IMR-90 (cell line): Measurements from ENCODE around the gene DGKB. TPM values are rescaled to one million over a fixed set of nuclear protein-coding genes. Genes with fewer than 3 reads are reported as not detected.

Source experiments
- ATAC-seq: fragments of 200-7000 bp; cut with Tn5 transposase; 2 replicates; pipeline ENCODE4 v1.9.1; 2020; ENCODE audit warnings: low read depth, mild to moderate bottlenecking, moderate library complexity
- BruUV-seq: library from RNA; stranded (reverse); fragments of 400-500 nt; replicated peaks from 2 replicates; lab custom pipeline; 2021; lab: Mats Ljungman, UMichigan
- CTCF ChIA-PET: fragments of 300-600 bp; formaldehyde crosslinking; extraction: SDS; loops from one replicate; lab custom pipeline; 2021; ENCODE audit warnings: antibody characterized with exemption; lab: Yijun Ruan, JAX
- POLR2A ChIA-PET: fragments of 300-600 bp; sonication (Branson Sonifier 250); formaldehyde crosslinking; loops from one replicate; lab custom pipeline; 2022; ENCODE audit warnings: antibody characterized with exemption; ENCODE audit not compliant: unreplicated experiment; lab: Charles Lee
- DNase-seq: peaks from one replicate; pipeline ENCODE4 v3.0.0; 2013
- H2AFZ ChIP-seq: replicated peaks from 2 replicates; pipeline ENCODE3; 2013; ENCODE audit warnings: low read length, mild to moderate bottlenecking; ENCODE audit not compliant: poor library complexity
- H2AK5ac ChIP-seq: 2 replicates; pipeline ENCODE4 v1.6.1; 2013; ENCODE audit warnings: low read depth, low read length, inconsistent platforms
- H2AK9ac ChIP-seq: replicated peaks from 2 replicates; pipeline ENCODE3; 2013; ENCODE audit warnings: mild to moderate bottlenecking, low read depth, low read length, moderate library complexity; ENCODE audit not compliant: poor library complexity
- H2BK120ac ChIP-seq: 2 replicates; pipeline ENCODE4 v1.6.1; 2013; ENCODE audit warnings: low read depth, low read length, inconsistent platforms
- H2BK15ac ChIP-seq: 3 replicates; pipeline ENCODE4 v1.6.1; 2013; ENCODE audit warnings: low read depth, low read length, inconsistent platforms
- H2BK20ac ChIP-seq: 2 replicates; pipeline ENCODE4 v1.6.1; 2013; ENCODE audit warnings: low read depth, mild to moderate bottlenecking, inconsistent platforms, low read length, moderate library complexity
- H2BK5ac ChIP-seq: 2 replicates; pipeline ENCODE4 v1.6.1; 2013; ENCODE audit warnings: mild to moderate bottlenecking, low read depth, low read length, inconsistent platforms; ENCODE audit not compliant: poor library complexity, severe bottlenecking
- H3K14ac ChIP-seq: replicated peaks from 2 replicates; pipeline ENCODE4 v1.6.1; 2013; ENCODE audit warnings: low read depth, low read length, inconsistent platforms
- H3K18ac ChIP-seq: 2 replicates; pipeline ENCODE4 v1.6.1; 2013; ENCODE audit warnings: low read depth, low read length, control low read depth
- H3K23ac ChIP-seq: 2 replicates; pipeline ENCODE4 v1.6.1; 2013; ENCODE audit warnings: low read depth, low read length, inconsistent platforms
- H3K27ac ChIP-seq: 2 replicates; pipeline ENCODE4 v1.5.1; 2013; ENCODE audit warnings: mild to moderate bottlenecking, control low read depth, low read length; ENCODE audit not compliant: insufficient read depth
- H3K27me3 ChIP-seq: 2 replicates; pipeline ENCODE4 v1.6.1; 2013; ENCODE audit warnings: low read length; ENCODE audit not compliant: control insufficient read depth, insufficient read depth
- H3K36me3 ChIP-seq: 2 replicates; pipeline ENCODE4 v1.6.1; 2013; ENCODE audit warnings: low read length, mixed read lengths; ENCODE audit not compliant: control insufficient read depth, insufficient read depth
- H3K4ac ChIP-seq: 2 replicates; pipeline ENCODE4 v1.6.1; 2013; ENCODE audit warnings: low read depth, low read length, inconsistent platforms
- H3K4me1 ChIP-seq: 2 replicates; pipeline ENCODE4 v1.6.1; 2013; ENCODE audit warnings: low read length, mixed read lengths; ENCODE audit not compliant: control insufficient read depth, insufficient read depth
- H3K4me2 ChIP-seq: 2 replicates; pipeline ENCODE4 v1.6.1; 2013; ENCODE audit warnings: low read depth, mild to moderate bottlenecking, control low read depth, low read length, moderate library complexity
- H3K4me3 ChIP-seq: 2 replicates; pipeline ENCODE4 v1.5.1; 2013; ENCODE audit warnings: low read depth, mild to moderate bottlenecking, control low read depth, low read length, moderate library complexity; ENCODE audit not compliant: insufficient read depth
- H3K56ac ChIP-seq: 2 replicates; pipeline ENCODE4 v1.6.1; 2013; ENCODE audit warnings: low read length, inconsistent platforms; ENCODE audit not compliant: insufficient read depth; ENCODE audit errors: extremely low read depth
- H3K79me1 ChIP-seq, 2 experiments: 2 replicates each; pipeline ENCODE4 v1.6.1; 2013; ENCODE audit warnings: low read length in 2 of 2, inconsistent platforms in 1 of 2, low read depth in 1 of 2
- H3K9ac ChIP-seq: 2 replicates; pipeline ENCODE4 v1.6.1; 2013; ENCODE audit warnings: low read depth, low read length, control low read depth
- H3K9me1 ChIP-seq: 2 replicates; pipeline ENCODE4 v1.6.1; 2013; ENCODE audit warnings: low read length, inconsistent platforms; ENCODE audit not compliant: insufficient read depth
- H3K9me3 ChIP-seq: 2 replicates; pipeline ENCODE4 v1.6.1; 2013; ENCODE audit warnings: low read length; ENCODE audit not compliant: control insufficient read depth, insufficient read depth
- H4K20me1 ChIP-seq: 2 replicates; pipeline ENCODE4 v1.6.1; 2013; ENCODE audit warnings: low read length, inconsistent platforms; ENCODE audit not compliant: insufficient read depth
- H4K5ac ChIP-seq: 2 replicates; pipeline ENCODE4 v1.6.1; 2013; ENCODE audit warnings: mild to moderate bottlenecking, low read depth, low read length, control low read depth
- H4K8ac ChIP-seq, 2 experiments: 2 replicates each; pipeline ENCODE4 v1.6.1; 2013; ENCODE audit warnings: low read depth in 2 of 2, low read length in 2 of 2, control low read depth in 1 of 2, inconsistent platforms in 1 of 2
- H4K91ac ChIP-seq: 2 replicates; pipeline ENCODE4 v1.6.1; 2013; ENCODE audit warnings: low read depth, low read length, inconsistent platforms; ENCODE audit not compliant: insufficient read depth
- BHLHE40 ChIP-seq: fragments of 150-350 bp; IDR thresholded peaks from 2 replicates; pipeline ENCODE4 v1.6.1; 2016; ENCODE audit warnings: mild to moderate bottlenecking, low read depth, low read length
- CEBPB ChIP-seq: IDR thresholded peaks from 2 replicates; pipeline ENCODE4 v1.6.1; 2012; ENCODE audit warnings: low read depth, low read length, improper control_type of control experiment
- FOS ChIP-seq: fragments of 150-350 bp; IDR thresholded peaks from 2 replicates; pipeline ENCODE4 v1.6.1; 2016; ENCODE audit warnings: low read depth, low read length
- POLR2A ChIP-seq: IDR thresholded peaks from 2 replicates; pipeline ENCODE4 v1.6.1; 2012; ENCODE audit warnings: mild to moderate bottlenecking, low read depth, low read length
- RAD21 ChIP-seq: IDR thresholded peaks from 2 replicates; pipeline ENCODE4 v1.6.1; 2012; ENCODE audit warnings: low read length, improper control_type of control experiment
- RCOR1 ChIP-seq: IDR thresholded peaks from 2 replicates; pipeline ENCODE4 v1.6.1; 2012; ENCODE audit warnings: mild to moderate bottlenecking, low read length, improper control_type of control experiment; ENCODE audit not compliant: insufficient replicate concordance
- USF2 ChIP-seq: fragments of 150-350 bp; IDR thresholded peaks from 2 replicates; pipeline ENCODE4 v1.6.1; 2017; ENCODE audit warnings: mild to moderate bottlenecking, antibody characterized with exemption, low read length, low read depth
- WGBS, 2 experiments: methylation state at CpG; one replicate each; pipeline versions ENCODE4 v1.1.5 to v1.1.7; 2013; ENCODE audit warnings: missing lambda C conversion rate in 2 of 2; ENCODE audit not compliant: insufficient read length in 1 of 2; ENCODE audit errors: extremely low coverage in 2 of 2; 5-methylcytosine and 5-hydroxymethylcytosine counted together
- dilution Hi-C: fragments of 300-500 bp; cut with HindIII; formaldehyde crosslinking; loops from one replicate; pipeline ENCODE4 v1.14.3; 2018; ENCODE audit warnings: low sequenced_read_pairs; ENCODE audit not compliant: unreplicated experiment
- in situ Hi-C: fragments of 300-500 bp; cut with MboI; formaldehyde crosslinking; loops from 3 replicates; pipeline ENCODE4 v1.14.3; 2019; ENCODE audit warnings: low sequenced_read_pairs, inconsistent platforms, mixed read lengths
- intact Hi-C: fragments of 100-400 bp; cut with micrococcal nuclease; formaldehyde crosslinking; loops from 2 replicates; pipeline ENCODE4 v1.10.0; 2022
- polyA plus RNA-seq, 3 experiments: library from polyadenylated mRNA; depleted of rRNA; stranded (reverse); fragments of >200 nt; gene quantifications; 2 replicates each; pipeline ENCODE4 v1.2.3, GENCODE V29; 2012; ENCODE audit warnings: low replicate concordance in 1 of 3
- total RNA-seq: library from RNA; depleted of rRNA; stranded (reverse); fragments of >200 nt; gene quantifications from 2 replicates; pipeline ENCODE4 v1.2.3, GENCODE V29; 2012

DGKB gene
- total and polyA plus RNA-seq, 2 of the 4 experiments (the other 2 are of a cell fraction): not detected

- no peaks in the 10 kb centered on the region for H3K36me3 ChIP-seq
- H2BK120ac ChIP-seq: no peak overlapping the region
- no peak overlapping the region for H4K5ac ChIP-seq
- H2BK15ac ChIP-seq: no peak overlapping the region
- no peak overlapping the region for H4K91ac ChIP-seq
- H3K18ac ChIP-seq: no peak overlapping the region
- H3K27ac ChIP-seq: no peak overlapping the region
- H3K4me2 ChIP-seq: no peak overlapping the region
- WGBS, 2 experiments: no CpG with 5 or more reads among the region's 4 CpGs
- BruUV-seq: no TSS peak
- TF ChIP-seq RCOR1: no peak
- TF ChIP-seq CEBPB: no peak
- no peak for TF ChIP-seq BHLHE40
- no peak for TF ChIP-seq FOS
- no peak for TF ChIP-seq POLR2A
- TF ChIP-seq USF2: no peak
- TF ChIP-seq RAD21: no peak
- dilution Hi-C loops: no loop called here
- H3K9ac ChIP-seq: no peak overlapping the region
- ChIA-PET CTCF (no interaction called here), POLR2A (no interaction called here)
- intact Hi-C loops: no loop called here
- no peak overlapping the region for H3K14ac ChIP-seq
- in situ Hi-C loops: no loop called here
- H3K27me3 ChIP-seq: no peaks in the 10 kb centered on the region
- H3K56ac ChIP-seq: no peak overlapping the region
- no peaks in the 10 kb centered on the region for H3K9me3 ChIP-seq
- H3K4me3 ChIP-seq: no peak overlapping the region
- DNase-seq (no peak), ATAC-seq (no peak)
- H4K8ac ChIP-seq: no peak overlapping the region
- no peaks in the 10 kb centered on the region for H4K20me1 ChIP-seq
- H2BK20ac ChIP-seq: no peak overlapping the region
- H3K9me1 ChIP-seq: no peaks in the 10 kb centered on the region
- H2AK9ac ChIP-seq: no peak overlapping the region
- H3K4me1 ChIP-seq: peaks cover 2% of the 10 kb centered on the region; the same call in 1 of the 2 replicates
- no peak overlapping the region for H2BK5ac ChIP-seq
- H2AK5ac ChIP-seq: no peak overlapping the region
- H2AFZ ChIP-seq: no peak overlapping the region
- no peak overlapping the region for H3K23ac ChIP-seq
- no peaks in the 10 kb centered on the region for H3K79me1 ChIP-seq
- H3K4ac ChIP-seq: no peak overlapping the region
Measured at GRCh38 chr7:14233868-14234369, 668.6 kb downstream of the DGKB start.
